GM19035 (cell line): ENCODE measurements around the gene CPNE4.

Experiments
- ATAC-seq: cut with Tn5 transposase; IDR thresholded peaks from one replicate; pipeline ENCODE4 v1.9.1; 2021; ENCODE audit not compliant: unreplicated experiment

CPNE4 gene

GRCh38 chr3:131705099-131705498, 329.7 kb downstream of the CPNE4 start:
- no peak for ATAC-seq

DNA sequence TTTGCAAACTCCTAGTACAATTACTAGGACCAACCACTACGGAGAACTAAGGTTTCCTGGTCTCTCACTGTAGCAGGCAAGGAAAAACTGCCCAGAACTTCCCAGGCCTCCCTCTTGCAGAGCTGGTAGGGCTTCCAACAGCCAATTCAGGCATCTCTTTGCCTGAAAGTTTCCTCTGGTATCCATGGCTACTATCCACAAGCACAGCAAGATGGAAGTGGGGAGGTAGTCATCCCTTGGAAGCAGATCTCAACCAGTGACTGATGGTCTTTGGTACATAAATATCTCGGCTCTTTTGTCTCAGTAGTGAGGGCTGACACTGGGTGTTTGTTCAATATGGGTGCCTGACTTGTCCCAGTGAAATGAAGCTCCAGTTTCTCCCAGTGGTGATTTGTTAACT, 330.7 kb downstream of the CPNE4 start:
- no peak for ATAC-seq

DNA sequence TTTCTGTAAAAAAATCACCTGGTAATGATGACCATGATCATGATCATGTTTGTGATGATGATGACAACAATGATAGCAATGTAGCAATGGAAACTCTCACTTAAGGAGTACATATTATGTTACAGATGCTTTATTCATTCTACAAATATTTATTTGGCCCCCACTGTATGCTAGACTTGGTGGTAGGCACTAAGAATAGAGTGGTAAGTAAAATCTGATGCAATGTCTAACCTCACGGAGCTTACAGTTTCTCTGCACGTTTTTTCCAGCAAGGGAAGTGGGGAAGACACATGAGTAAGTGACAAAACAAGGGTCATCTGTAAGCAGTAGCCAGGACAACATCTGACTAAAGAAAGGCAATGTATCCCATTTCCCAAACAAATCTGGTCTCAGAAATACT, 332.7 kb downstream of the CPNE4 start:
- ATAC-seq: no peak

GRCh38 chr3:131701153-131701770, 333.6 kb downstream of the CPNE4 start:
- ATAC-seq: no peak

GRCh38 chr3:131699001-131699400, 335.8 kb downstream of the CPNE4 start:
- no peak for ATAC-seq

DNA sequence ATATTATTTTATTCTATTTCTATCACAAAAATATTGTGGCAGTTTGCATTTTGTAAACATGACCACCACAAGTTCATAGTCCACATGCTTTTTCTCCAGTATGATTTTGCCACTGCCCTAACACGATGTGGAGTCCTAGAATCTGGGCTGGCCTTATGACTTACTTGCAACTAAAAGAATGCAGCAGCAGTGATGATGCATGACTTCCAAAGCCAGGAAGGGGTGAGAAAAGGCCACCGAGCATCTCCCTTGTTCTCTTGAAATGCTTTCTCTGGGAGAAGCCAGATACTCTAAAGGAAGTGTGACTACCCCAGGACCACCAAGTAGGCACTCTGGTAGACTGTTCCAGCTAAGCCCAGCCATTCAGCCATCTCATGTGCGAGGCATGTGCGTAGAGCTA, 340.4 kb downstream of the CPNE4 start:
- ATAC-seq: no peak

DNA sequence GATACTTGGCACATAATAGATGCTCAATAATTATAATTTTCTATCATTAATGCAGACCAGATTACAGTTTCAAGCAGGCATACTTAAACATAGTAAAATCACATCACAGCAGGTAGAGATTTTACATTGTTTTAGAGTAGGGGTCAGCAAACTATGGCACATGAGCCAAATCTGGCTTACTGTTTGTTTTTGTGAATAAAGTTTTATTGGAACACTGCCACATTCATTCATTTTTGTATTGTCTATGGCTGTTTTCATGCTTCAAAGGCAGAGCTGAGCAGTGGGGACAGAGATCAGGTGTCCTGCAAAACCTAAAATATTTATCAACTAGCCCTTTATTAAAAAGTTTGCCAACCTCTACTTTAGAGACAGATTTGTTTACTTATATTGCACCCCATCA, 342.5 kb downstream of the CPNE4 start:
- ATAC-seq: no peak

GRCh38 chr3:131690800-131691199, 344.0 kb downstream of the CPNE4 start:
- no peak for ATAC-seq

DNA sequence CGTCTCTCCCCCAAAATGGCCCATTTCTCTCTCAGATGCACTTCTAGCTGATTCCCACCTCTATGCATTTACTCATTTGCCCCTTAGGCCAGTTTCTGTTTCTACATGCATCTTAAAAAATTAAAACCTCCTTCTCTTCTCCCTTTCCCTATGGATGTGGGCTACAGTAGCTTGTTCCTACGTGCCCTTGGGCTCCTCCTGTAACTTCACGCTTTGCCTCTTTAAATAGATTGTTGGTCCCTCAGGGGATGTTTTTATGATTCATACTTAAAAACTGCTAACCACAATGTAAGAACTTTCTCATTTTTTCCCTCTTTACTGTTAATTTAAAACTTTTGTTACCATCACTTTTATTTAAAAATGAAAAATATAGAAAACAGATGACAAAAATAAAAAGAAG, 346.4 kb downstream of the CPNE4 start:
- ATAC-seq: no peak

GRCh38 chr3:131669600-131669999, 365.2 kb downstream of the CPNE4 start:
- no peak for ATAC-seq

DNA sequence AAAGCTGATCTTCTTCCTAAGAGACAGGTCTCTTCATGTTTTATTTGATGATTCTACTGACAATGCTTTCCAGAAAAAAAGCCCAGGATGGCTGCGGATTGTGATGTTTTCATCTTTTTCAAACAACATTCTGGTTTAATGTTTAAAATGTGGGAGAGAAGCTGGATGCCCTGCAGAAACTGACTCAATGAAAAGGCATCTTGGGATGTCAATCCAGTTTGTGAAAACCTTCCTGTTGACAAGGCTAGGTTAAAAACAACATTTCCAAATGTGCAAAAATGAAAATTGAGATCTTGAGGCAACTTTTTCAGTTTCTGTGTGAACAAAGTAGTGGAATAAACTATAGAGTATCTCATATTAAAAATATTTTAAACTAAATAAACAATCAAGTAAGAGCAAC, 376.0 kb downstream of the CPNE4 start:
- ATAC-seq: no peak

- ATAC-seq: no peak
These were observed 376.7 kb downstream of the CPNE4 start for GRCh38 chr3:131658115-131658514.

GRCh38 chr3:131655070-131655690, 379.6 kb downstream of the CPNE4 start:
- ATAC-seq: no peak

DNA sequence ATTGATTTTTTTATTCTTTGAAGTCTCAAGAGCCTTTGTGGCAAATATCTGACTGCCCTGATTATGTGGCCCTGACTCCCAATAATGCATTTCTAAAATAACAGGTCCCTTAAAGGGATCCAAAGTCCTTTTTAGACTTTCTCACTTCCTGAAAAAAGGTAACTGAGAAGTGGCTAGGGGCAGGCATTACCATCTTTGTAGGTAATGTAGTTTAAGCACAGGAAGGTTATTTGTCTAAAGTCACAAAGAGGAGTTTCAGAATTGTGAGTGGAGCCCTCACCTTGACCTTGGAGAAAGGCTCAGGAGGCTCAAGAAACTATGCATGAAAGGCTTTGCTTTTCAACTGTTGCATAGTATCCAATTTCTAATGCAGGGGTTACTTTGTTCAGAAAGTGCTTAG, 389.2 kb downstream of the CPNE4 start:
- no peak for ATAC-seq

DNA sequence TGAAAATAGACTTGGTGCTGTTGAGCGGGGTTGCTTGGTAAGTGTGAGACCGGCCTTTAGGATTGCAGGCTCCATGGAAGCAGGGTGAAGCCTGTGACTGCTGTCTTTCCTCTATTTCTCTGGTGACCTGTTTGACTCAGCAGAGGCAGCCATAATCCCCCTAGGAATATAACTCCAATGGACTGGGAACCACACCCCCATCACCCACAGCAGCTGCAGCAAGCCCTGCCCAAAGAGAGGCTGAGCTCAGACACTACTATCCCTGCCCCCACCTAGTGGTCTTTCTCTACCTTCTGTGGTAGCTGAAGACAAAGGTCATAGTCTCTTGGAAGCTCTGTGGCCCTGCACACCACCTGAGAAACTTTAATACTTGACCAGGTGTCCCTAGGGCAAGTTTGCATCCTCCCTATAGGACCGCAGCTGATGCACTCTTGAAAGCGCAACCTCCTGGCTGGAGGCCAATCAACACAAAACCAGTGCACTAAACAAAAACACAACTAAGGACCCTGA, 398.5 kb downstream of the CPNE4 start:
- ATAC-seq: no peak

DNA sequence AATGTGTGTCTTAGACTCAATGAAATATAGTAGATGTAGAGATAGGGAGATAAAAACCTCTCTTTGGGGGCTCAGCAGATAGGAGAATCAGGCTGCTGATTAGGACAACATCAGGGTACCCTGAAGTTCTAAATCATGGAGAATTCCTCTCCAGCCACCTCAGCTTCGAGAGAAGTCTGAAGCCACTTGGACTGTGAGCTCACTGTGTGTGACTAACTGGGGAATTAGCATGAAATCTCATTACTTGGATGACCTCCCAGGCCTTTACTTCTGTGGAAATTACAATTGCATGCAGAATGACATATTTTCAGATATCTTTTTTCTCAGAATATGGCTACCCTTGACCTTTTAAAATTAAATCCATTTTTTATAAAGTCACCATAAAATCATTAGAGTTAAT, 404.0 kb downstream of the CPNE4 start:
- no peak for ATAC-seq

DNA sequence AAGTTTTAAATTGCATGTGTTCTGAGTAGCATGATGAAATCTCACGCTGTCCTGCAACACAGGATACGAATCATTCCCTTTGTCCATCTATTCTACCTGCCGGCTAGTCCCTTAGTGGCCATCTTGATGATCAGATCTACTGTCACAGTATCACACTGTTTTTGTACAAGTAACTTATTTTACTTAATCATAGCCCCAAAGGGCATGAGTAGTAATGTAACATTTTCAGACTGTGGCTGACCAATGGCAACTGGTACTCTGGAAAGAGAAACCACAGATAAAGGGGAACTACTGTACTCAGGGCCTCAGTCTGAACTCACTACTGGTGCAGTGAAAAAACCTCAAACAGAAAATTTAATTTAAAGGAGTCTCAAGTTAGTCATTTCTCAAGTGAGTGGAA, 404.7 kb downstream of the CPNE4 start:
- ATAC-seq: peak; percentile 99

DNA sequence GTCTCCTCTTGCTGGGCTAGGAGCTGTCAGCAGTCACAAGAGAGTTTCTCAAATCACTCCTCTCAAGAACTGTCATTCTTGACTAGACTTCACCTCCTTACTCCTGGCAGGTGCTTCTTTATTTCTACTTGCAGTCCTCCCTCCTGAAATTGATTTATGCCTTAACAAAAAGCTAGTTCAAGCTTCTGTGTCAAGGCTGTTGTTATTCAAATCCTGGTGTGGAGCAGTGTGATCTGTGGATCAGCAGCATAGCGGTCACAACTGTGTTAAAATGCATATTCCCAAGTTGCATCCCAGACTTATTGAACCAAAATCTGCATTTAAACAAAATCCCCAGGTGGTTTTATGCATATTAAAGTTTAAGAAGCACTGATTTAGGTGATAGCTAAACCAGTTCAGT, 411.4 kb downstream of the CPNE4 start:
- no peak for ATAC-seq

DNA sequence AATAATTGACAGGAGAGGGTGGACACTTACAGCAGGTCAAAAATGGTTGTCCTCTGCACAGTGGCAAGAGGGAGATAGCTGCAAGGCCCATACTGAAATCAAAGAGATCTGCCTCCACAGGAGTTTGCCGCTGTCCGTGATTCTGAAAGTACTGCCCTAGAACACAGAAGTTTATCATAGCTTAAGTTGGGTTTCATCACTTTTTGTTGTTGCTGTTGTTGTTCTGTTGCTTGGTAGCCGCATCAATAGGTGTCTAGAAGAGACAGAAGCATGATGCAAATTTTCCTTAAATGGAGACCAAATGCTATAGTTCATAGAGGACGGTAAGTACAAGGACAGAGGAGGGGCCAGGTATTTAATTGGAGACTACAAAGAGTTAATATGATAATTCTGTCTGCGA, 412.1 kb downstream of the CPNE4 start:
- no peak for ATAC-seq

- no peak for ATAC-seq
These were observed 413.8 kb downstream of the CPNE4 start for GRCh38 chr3:131620977-131621376.

GRCh38 chr3:131619821-131620220, 415.0 kb downstream of the CPNE4 start:
- ATAC-seq: no peak

- no peak for ATAC-seq
These were observed 418.1 kb downstream of the CPNE4 start for GRCh38 chr3:131616719-131617118.

DNA sequence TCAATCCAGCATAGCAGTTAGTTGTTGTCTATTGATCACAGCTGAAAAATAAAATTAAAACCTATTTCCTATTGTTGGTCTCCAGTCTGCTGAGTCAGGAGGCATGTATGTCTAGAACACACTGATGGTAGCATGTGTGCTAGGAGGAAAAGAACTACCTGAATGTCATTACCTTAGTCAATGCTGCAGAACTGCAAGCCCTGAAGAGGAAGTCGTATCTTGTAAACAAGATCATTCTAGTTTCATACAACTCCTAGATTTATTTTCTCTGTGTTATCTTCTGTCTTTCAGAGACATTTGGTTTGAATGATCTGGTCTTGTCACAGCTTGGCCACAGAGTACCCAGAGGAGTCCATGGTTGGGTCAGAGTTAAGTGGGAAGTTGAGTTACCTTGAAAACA, 422.1 kb downstream of the CPNE4 start:
- ATAC-seq: no peak
